Skeletal muscle satellite cell (primary cell): ENCODE measurements around the gene PIGQ.

Source experiments
- H3K27me3 ChIP-seq: 2 replicates; pipeline ENCODE4 v1.7.0; 2013; ENCODE audit warnings: low read length; ENCODE audit not compliant: control insufficient read depth, insufficient read depth
- H3K36me3 ChIP-seq: 2 replicates; pipeline ENCODE4 v1.7.0; 2013; ENCODE audit warnings: mild to moderate bottlenecking, control low read depth, low read length; ENCODE audit not compliant: insufficient read depth
- H3K4me1 ChIP-seq: 2 replicates; pipeline ENCODE4 v1.7.0; 2013; ENCODE audit warnings: low read length; ENCODE audit not compliant: control insufficient read depth, insufficient read depth
- H3K4me2 ChIP-seq: 2 replicates; pipeline ENCODE4 v1.7.0; 2013; ENCODE audit warnings: mild to moderate bottlenecking, low read length
- H3K4me3 ChIP-seq: 2 replicates; pipeline ENCODE4 v1.7.0; 2013; ENCODE audit warnings: low read length
- H3K9ac ChIP-seq: 2 replicates; pipeline ENCODE4 v1.7.0; 2013; ENCODE audit warnings: mild to moderate bottlenecking, low read depth, low read length, moderate library complexity
- H3K9me3 ChIP-seq: replicated peaks from 2 replicates; pipeline ENCODE4 v1.7.0; 2013; ENCODE audit warnings: mild to moderate bottlenecking, control low read depth, low read length

The PIGQ gene

GRCh38 chr16:559411-560203 is 10.2 kb upstream of the PIGQ start:
- Histone ChIP-seq H3K36me3 (no peaks in the 10 kb centered on the region), H3K9ac (no peak overlapping the region), H3K4me1 (peaks cover 15% of the 10 kb centered on the region), H3K4me3 (no peak overlapping the region), H3K9me3 (no peaks in the 10 kb centered on the region), H3K27me3 (peaks cover 41% of the 10 kb centered on the region), H3K4me2 (no peak overlapping the region)

- H3K4me3 ChIP-seq: no peak within 1 kb of the TSS
- H3K27me3 ChIP-seq: peaks cover 41% of the 10 kb centered on the region
Measured at GRCh38 chr16:560204-560700, 9.5 kb upstream of the PIGQ start, which contains the start of gene PRR35. TSS of gene PRR35 (plus strand) at chr16:560394. CDS start at chr16:563295, 2,901 bp downstream.

GRCh38 chr16:560701-561412 is 8.9 kb upstream of the PIGQ start:
- no peaks in the 10 kb centered on the region for H3K9me3 ChIP-seq
- H3K4me3 ChIP-seq: no peak overlapping the region
- no peak overlapping the region for H3K9ac ChIP-seq
- peaks cover 41% of the 10 kb centered on the region for H3K27me3 ChIP-seq
- peaks cover 2% of the 10 kb centered on the region for H3K4me1 ChIP-seq
- H3K36me3 ChIP-seq: no peaks in the 10 kb centered on the region
- no peak overlapping the region for H3K4me2 ChIP-seq

More at GRCh38 chr16:560204-560700, 9.5 kb upstream of the PIGQ start, which contains the start of gene PRR35:
- peaks cover 9% of the 10 kb centered on the region for H3K4me1 ChIP-seq
- H3K9ac ChIP-seq: no peak within 1 kb of the TSS
- H3K4me2 ChIP-seq: no peak within 1 kb of the TSS
- no peaks in the 10 kb centered on the region for H3K9me3 ChIP-seq
- H3K36me3 ChIP-seq: no peaks in the 10 kb centered on the region

GRCh38 chr16:561413-561794 is 8.4 kb upstream of the PIGQ start:
- no peak overlapping the region for H3K4me2 ChIP-seq
- peaks cover 41% of the 10 kb centered on the region for H3K27me3 ChIP-seq
- no peak overlapping the region for H3K4me3 ChIP-seq

GRCh38 chr16:561957-562938 is 7.5 kb upstream of the PIGQ start:
- H3K4me1 ChIP-seq: no peaks in the 10 kb centered on the region
- no peaks in the 10 kb centered on the region for H3K36me3 ChIP-seq
- H3K4me3 ChIP-seq: no peak overlapping the region
- H3K27me3 ChIP-seq: peaks cover 41% of the 10 kb centered on the region
- H3K9ac ChIP-seq: no peak overlapping the region
- no peaks in the 10 kb centered on the region for H3K9me3 ChIP-seq
- no peak overlapping the region for H3K4me2 ChIP-seq

More at GRCh38 chr16:561413-561794, 8.4 kb upstream of the PIGQ start:
- H3K9ac ChIP-seq: no peak overlapping the region
- no peaks in the 10 kb centered on the region for H3K4me1 ChIP-seq
- H3K9me3 ChIP-seq: no peaks in the 10 kb centered on the region
- no peaks in the 10 kb centered on the region for H3K36me3 ChIP-seq

- Histone ChIP-seq H3K4me1 (no peaks in the 10 kb centered on the region), H3K9me3 (no peaks in the 10 kb centered on the region), H3K27me3 (peaks cover 37% of the 10 kb centered on the region), H3K4me3 (no peak overlapping the region), H3K4me2 (no peak overlapping the region), H3K36me3 (no peaks in the 10 kb centered on the region), H3K9ac (no peak overlapping the region)
Measured at GRCh38 chr16:563072-563644, 6.6 kb upstream of the PIGQ start.

GRCh38 chr16:564690-565418 is 4.9 kb upstream of the PIGQ start:
- Histone ChIP-seq H3K36me3 (no peaks in the 10 kb centered on the region), H3K4me3 (no peak overlapping the region), H3K9ac (no peak overlapping the region), H3K9me3 (no peaks in the 10 kb centered on the region), H3K4me2 (no peak overlapping the region), H3K27me3 (peaks cover 21% of the 10 kb centered on the region), H3K4me1 (peaks cover 8% of the 10 kb centered on the region)

GRCh38 chr16:565419-566330 is 4.1 kb upstream of the PIGQ start:
- H3K4me2 ChIP-seq: no peak overlapping the region
- peaks cover 21% of the 10 kb centered on the region for H3K27me3 ChIP-seq
- H3K4me1 ChIP-seq: peaks cover 10% of the 10 kb centered on the region
- no peak overlapping the region for H3K4me3 ChIP-seq
- H3K9me3 ChIP-seq: no peaks in the 10 kb centered on the region
- no peaks in the 10 kb centered on the region for H3K36me3 ChIP-seq
- no peak overlapping the region for H3K9ac ChIP-seq

- Histone ChIP-seq H3K9me3 (no peaks in the 10 kb centered on the region), H3K4me1 (peaks cover 20% of the 10 kb centered on the region), H3K27me3 (peaks cover 10% of the 10 kb centered on the region), H3K4me3 (no peak within 1 kb of the TSS), H3K4me2 (no peak within 1 kb of the TSS), H3K36me3 (no peaks in the 10 kb centered on the region), H3K9ac (no peak within 1 kb of the TSS)
Measured at GRCh38 chr16:566475-567372, 3.0 kb upstream of the PIGQ start, which contains the start of gene NHLRC4. TSS of gene NHLRC4 (plus strand) at chr16:567005. CDS start at chr16:568048, 1,043 bp downstream.
